Endometrial microvascular endothelial cells (primary cell): ENCODE results near the gene SEC23IP. TPM values are rescaled to one million over a fixed set of nuclear protein-coding genes. Genes with fewer than 3 reads are reported as not detected.
"Not testable (repeated sequence)": the region's sequence is repeated elsewhere in the genome, so short reads cannot be mapped to it uniquely, and the experiment has no call there.

Source experiments
- in situ Hi-C: cut with HindIII; loops from 2 replicates; pipeline ENCODE4 v1.10.0; 2017; ENCODE audit warnings: low sequenced_read_pairs, low pct_unique_long_range_greater_than_20kb; ENCODE audit errors: inconsistent ontology term
- total RNA-seq: library from RNA; depleted of rRNA; stranded (reverse); fragments of >200 nt; gene quantifications from one replicate; pipeline ENCODE4 v1.2.3, GENCODE V29; 2015; ENCODE audit errors: inconsistent ontology term

Gene SEC23IP
- total RNA-seq, 1 donor from 2014 or later: 23.8 TPM

DNA sequence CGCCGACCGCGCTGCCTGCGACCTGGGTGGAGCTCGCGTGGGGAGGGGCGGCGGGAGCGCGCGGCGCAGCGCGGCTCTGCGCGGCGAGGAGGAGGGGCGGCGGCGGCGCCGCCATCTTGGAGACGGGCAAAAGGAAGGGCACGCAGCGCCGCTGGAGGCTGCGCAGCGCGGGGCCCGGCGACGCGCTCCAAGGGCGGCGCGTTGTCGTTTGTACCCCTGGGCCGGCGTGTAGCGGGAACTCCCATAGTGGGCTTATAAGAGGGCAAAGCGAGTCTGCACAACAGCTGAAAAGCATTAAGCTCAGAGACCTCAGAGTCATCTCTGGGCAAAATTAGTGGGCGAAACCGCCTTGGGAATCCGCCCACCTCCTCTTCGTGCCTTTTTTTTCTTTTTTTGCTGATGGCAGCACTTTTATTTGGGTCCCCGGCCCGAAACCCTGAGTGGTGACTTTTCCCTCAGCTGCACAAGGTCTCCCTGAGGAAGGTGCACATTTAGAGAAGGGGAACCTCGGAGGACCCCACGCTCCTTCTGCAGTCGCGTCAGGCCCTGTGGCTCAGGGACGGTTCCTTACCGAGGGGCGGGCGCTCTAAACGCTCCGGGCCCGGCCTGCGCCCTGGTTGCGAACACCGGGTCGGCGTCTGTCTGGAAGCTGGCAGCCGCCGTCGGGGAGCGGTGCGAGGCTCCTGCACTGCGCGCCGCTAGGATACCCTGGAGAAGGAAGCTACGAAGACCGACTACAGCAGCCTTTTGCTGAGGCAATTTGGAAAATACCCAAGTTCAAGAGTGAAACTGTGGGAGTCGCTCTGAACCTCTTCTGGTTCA, 19.5 kb upstream of the SEC23IP start:
- in situ Hi-C loops: no loop called here

GRCh38 chr10:119878524-119878923, 14.0 kb upstream of the SEC23IP start:
- in situ Hi-C loops: no loop called here

DNA sequence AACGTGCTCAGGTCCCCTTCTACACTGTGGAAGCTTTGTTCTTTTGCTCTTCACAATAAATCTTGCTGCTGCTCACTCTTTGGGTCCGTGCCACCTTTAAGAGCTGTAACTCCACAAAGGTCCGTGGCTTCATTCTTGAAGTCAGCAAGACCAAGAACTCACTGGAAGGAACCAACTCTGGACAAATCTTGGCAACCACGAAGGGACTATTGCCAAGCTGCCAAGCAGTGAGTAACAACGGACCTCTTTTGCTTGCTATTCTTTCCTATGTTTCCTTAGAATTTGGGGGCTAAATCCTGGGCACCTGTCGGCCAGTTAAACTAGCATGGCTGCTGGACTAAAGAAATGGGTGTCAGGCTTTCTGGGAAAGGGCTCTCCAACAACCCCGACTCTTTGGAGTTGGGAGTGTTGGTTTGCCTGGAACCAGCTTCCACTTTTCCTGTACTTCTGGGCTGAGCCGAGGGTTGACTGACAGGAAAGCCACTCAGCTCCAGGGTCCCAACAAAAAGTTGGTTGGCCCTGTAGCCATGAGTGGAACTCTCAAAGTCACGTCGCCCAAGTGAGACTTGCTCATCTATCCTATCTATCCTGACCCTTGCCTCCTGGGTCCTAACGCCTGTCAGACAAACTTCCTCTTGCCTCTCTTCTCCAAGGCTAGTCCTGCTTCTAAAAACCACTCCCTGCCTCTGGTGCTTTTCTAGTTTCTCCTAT, 8.5 kb upstream of the SEC23IP start:
- in situ Hi-C loops: not testable (repeated sequence)

DNA sequence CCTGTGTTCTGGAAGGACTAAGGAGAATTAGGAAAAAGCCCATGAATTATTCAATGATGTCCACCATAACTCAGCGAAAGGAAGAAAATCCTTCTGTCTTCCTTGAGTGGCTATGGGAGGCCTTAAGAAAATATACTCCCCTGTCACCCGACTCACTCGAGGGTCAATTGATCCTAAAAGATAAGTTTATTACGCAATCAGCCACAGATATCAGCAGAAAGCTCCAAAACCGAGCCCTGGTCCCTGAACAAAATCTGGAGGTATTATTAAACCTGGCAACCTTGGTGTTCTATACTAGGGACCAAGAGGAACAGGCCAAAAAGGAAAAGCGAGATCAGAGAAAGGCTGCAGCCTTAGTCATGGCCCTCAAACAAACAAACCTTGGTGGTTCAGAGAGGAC, 6.5 kb upstream of the SEC23IP start:
- in situ Hi-C loops: not testable (repeated sequence)

- in situ Hi-C loops: not testable (repeated sequence)
Observed at GRCh38 chr10:119888715-119889114, 3.8 kb upstream of the SEC23IP start.

DNA sequence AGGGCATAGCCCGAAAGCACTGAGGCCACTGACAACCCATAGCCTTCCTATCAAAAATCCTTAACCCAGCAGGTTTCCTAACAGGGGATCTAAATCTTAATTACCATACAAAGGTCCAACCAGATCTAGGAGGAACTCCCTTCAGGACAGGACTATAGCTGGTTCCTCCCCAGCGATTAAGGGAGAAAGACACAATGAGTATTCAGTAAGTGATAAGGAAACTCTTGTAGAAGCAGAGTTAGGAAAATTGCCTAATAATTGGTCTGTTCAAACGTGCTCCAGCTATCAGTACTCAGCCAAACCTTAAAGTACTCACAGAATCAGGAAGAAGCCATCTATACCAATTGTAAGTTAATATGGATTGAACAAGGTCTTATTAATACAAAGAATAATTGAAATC, 3.3 kb upstream of the SEC23IP start:
- in situ Hi-C loops: not testable (repeated sequence)

GRCh38 chr10:119890307-119890706, 2.2 kb upstream of the SEC23IP start:
- in situ Hi-C loops: not testable (repeated sequence)

- in situ Hi-C loops: not testable (repeated sequence)
Observed at GRCh38 chr10:119891849-119892187, 712 bp upstream of the SEC23IP start.

DNA sequence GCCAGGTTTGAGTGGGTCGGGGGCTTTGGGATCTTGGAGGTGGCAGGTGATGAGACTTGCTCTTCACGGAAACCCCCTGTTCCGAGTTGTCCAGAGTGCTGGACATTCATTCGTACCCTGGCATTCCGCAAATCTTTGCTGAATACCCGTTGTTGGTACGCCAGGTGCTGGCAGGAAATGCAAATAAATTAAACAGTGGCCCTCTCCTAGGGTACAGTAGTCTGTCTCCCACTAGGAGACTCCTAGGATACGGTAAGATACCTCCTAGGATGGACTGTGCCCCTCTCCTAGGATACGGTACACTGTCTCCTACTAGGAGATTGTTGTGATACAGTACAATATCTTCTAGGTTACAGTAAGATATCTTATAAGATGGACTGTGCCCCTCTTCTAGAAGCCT, 544 bp downstream of the SEC23IP start:
- in situ Hi-C loops: no loop called here

DNA sequence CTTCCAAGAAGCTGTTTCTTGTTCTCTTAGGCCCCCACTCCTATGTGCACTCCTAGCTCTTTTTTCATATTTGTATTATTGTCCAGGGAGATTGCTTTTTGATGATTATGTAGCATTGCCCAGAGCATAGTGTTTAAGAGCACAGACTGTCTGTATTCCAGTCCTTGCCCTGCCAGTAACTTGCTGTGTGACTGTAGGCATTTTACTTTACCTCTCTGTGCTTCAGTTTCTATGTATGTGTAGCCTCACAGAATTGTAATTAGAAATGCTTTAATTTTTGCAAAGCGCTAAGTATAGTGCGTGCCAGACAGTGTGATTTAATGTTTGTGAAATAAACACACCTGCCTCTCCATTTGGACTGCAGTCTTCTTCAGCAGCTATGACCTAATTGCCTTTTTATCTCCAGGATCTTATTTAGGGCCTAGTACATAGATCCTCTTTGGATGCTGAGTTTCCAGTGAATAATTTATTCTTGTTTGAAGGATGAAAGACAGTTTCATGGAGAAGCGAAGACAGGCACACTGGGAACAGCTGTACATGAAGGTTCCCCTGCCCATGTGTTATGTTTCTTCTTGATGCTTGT, 1.4 kb downstream of the SEC23IP start:
- in situ Hi-C loops: no loop called here

GRCh38 chr10:119896061-119896655, 3.6 kb downstream of the SEC23IP start:
- in situ Hi-C loops: no loop called here

- in situ Hi-C loops: no loop called here
Observed at GRCh38 chr10:119896937-119897770, 4.6 kb downstream of the SEC23IP start.

DNA sequence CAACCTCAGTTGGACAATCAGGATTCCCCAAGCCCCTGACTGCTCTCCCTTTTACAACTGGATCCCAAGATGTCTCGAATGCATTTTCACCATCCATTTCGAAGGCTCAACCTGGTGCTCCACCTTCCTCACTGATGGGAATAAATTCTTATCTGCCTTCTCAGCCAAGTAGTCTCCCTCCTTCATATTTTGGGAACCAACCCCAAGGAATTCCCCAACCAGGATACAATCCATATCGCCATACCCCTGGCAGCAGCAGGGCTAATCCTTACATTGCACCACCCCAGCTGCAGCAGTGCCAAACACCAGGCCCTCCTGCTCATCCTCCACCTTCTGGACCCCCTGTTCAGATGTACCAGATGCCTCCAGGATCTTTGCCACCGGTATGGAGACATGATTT, 6.0 kb downstream of the SEC23IP start:
- in situ Hi-C loops: no loop called here

DNA sequence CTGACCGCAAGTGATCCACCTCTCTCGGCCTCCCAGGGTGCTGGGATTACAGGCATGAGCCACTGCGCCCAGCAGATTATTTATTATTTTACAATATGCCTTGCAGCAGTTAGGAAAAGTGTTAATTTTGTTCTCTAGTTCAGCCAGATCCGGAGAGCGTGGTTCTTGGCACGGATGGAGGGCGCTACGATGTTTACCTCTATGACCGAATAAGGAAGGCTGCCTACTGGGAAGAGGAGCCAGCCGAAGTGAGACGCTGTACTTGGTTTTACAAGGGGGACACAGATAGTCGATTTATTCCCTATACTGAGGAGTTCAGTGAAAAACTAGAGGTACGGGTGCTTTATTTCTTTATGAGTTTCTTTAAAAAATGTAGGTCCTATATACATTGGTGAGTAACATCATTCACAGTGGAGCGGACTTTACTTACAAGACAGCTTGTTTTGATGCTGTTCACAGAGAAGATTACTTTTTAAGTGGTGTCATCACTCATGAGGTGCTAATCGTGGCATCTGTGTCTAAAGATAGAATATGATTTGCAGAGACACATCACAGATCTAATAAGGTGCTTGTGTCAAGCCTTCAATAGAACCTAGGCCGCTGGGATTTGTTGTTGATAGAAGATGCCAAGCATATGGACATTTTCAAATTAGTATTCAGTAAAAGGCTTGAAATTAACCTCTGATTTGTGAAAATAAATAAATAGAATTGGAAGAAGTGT, 11.6 kb downstream of the SEC23IP start:
- in situ Hi-C loops: no loop called here

GRCh38 chr10:119907695-119908094, 15.2 kb downstream of the SEC23IP start:
- in situ Hi-C loops: not testable (repeated sequence)

- in situ Hi-C loops: no loop called here
Observed at GRCh38 chr10:119908166-119908565, 15.6 kb downstream of the SEC23IP start.

- in situ Hi-C loops: no loop called here
Observed at GRCh38 chr10:119910689-119911088, 18.2 kb downstream of the SEC23IP start.

DNA sequence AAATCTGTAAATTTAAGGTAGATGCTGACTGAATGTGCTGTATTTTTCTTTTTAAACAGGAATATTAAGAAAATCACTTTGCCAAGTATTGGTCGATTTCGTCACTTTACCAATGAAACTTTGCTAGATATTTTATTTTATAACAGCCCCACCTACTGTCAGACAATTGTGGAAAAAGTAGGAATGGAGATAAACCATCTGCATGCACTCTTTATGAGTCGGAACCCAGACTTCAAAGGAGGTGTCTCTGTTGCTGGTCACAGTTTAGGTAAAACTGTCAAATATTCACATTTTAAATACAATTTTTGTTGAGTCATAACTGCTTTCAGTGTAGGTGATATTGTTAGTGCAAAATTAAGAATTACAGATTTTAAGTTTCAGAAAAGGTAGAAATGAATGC, 25.2 kb downstream of the SEC23IP start:
- in situ Hi-C loops: no loop called here
